Measurements from ENCODE around the gene TEKT2.

Gene TEKT2

GRCh38 chr1:36124404-36125128 lies 40.7 kb downstream of the TEKT2 start:
- Histone ChIP-seq H3K36me3 (ENCODE audit: low read length) (no peaks in the 10 kb centered on the region), H3K79me2 (ENCODE audit: insufficient read depth, low read length) (no peaks in the 10 kb centered on the region), H2AFZ (ENCODE audit: low read depth, low read length, severe bottlenecking) (no peak overlapping the region), H3K9ac (ENCODE audit: low read length) (no peak overlapping the region), H3K9me3 (ENCODE audit: insufficient read depth, low read length) (no peaks in the 10 kb centered on the region), H3K4me3 (ENCODE audit: insufficient read depth, low read length, poor library complexity, severe bottlenecking) (no peak overlapping the region), H3K27ac (ENCODE audit: low read depth, low read length) (no peak overlapping the region), H3K27me3 (ENCODE audit: low read length) (no peaks in the 10 kb centered on the region), H4K20me1 (ENCODE audit: low read depth, low read length) (no peaks in the 10 kb centered on the region), H3K9me2 (replicated peaks; ENCODE audit: insufficient read depth, low read length) (no peaks in the 10 kb centered on the region), H3F3A (ENCODE audit: insufficient read depth) (no peaks in the 10 kb centered on the region), H3K4me2 (ENCODE audit: low read depth, low read length, poor library complexity, severe bottlenecking) (no peak overlapping the region)
- no peak for TF ChIP-seq EZH2phosphoT487 (conservative IDR thresholded peaks at IDR 0.05; ENCODE audit: low read length)
- TF ChIP-seq, protein P1, sequence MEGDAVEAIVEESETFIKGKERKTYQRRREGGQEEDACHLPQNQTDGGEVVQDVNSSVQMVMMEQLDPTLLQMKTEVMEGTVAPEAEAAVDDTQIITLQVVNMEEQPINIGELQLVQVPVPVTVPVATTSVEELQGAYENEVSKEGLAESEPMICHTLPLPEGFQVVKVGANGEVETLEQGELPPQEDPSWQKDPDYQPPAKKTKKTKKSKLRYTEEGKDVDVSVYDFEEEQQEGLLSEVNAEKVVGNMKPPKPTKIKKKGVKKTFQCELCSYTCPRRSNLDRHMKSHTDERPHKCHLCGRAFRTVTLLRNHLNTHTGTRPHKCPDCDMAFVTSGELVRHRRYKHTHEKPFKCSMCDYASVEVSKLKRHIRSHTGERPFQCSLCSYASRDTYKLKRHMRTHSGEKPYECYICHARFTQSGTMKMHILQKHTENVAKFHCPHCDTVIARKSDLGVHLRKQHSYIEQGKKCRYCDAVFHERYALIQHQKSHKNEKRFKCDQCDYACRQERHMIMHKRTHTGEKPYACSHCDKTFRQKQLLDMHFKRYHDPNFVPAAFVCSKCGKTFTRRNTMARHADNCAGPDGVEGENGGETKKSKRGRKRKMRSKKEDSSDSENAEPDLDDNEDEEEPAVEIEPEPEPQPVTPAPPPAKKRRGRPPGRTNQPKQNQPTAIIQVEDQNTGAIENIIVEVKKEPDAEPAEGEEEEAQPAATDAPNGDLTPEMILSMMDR (IDR thresholded peaks at IDR 0.05; ENCODE audit: insufficient read depth, low read length, poor library complexity, severe bottlenecking), result no peak

GRCh38 chr1:36125129-36125991 lies 41.5 kb downstream of the TEKT2 start, which contains the start of gene COL8A2:
TSS of gene COL8A2 (minus strand) at chr1:36125222. CDS start at chr1:36100242, 24,980 bp downstream.
- Histone ChIP-seq H3K4me2 (ENCODE audit: low read depth, low read length, poor library complexity, severe bottlenecking) (no peak within 1 kb of the TSS), H3K27me3 (ENCODE audit: low read length) (no peaks in the 10 kb centered on the region), H3F3A (ENCODE audit: insufficient read depth) (no peaks in the 10 kb centered on the region), H3K27ac (ENCODE audit: low read depth, low read length) (no peak within 1 kb of the TSS), H3K9me2 (replicated peaks; ENCODE audit: insufficient read depth, low read length) (no peaks in the 10 kb centered on the region), H3K4me3 (ENCODE audit: insufficient read depth, low read length, poor library complexity, severe bottlenecking) (no peak within 1 kb of the TSS), H3K9me3 (ENCODE audit: insufficient read depth, low read length) (no peaks in the 10 kb centered on the region), H2AFZ (ENCODE audit: low read depth, low read length, severe bottlenecking) (no peak within 1 kb of the TSS), H3K9ac (ENCODE audit: low read length) (no peak within 1 kb of the TSS), H4K20me1 (ENCODE audit: low read depth, low read length) (no peaks in the 10 kb centered on the region), H3K36me3 (ENCODE audit: low read length) (no peaks in the 10 kb centered on the region), H3K79me2 (ENCODE audit: insufficient read depth, low read length) (no peaks in the 10 kb centered on the region)
- TF ChIP-seq, protein P1 (IDR thresholded peaks at IDR 0.05; ENCODE audit: insufficient read depth, low read length, poor library complexity, severe bottlenecking), result no peak
- no peak for TF ChIP-seq EZH2phosphoT487 (conservative IDR thresholded peaks at IDR 0.05; ENCODE audit: low read length)

GRCh38 chr1:36126005-36126716 lies 42.3 kb downstream of the TEKT2 start:
- no peak for TF ChIP-seq EZH2phosphoT487 (conservative IDR thresholded peaks at IDR 0.05; ENCODE audit: low read length)
- TF ChIP-seq, protein P1 (IDR thresholded peaks at IDR 0.05; ENCODE audit: insufficient read depth, low read length, poor library complexity, severe bottlenecking), result no peak
- H3K27ac ChIP-seq (ENCODE audit: low read depth, low read length), result no peak overlapping the region

More at GRCh38 chr1:36126005-36126716, 42.3 kb downstream of the TEKT2 start:
- Histone ChIP-seq H3K36me3 (ENCODE audit: low read length) (no peaks in the 10 kb centered on the region), H3K9me3 (ENCODE audit: insufficient read depth, low read length) (no peaks in the 10 kb centered on the region), H3F3A (ENCODE audit: insufficient read depth) (no peaks in the 10 kb centered on the region), H3K4me3 (ENCODE audit: insufficient read depth, low read length, poor library complexity, severe bottlenecking) (no peak overlapping the region), H3K9me2 (replicated peaks; ENCODE audit: insufficient read depth, low read length) (no peaks in the 10 kb centered on the region), H3K79me2 (ENCODE audit: insufficient read depth, low read length) (no peaks in the 10 kb centered on the region), H3K27me3 (ENCODE audit: low read length) (no peaks in the 10 kb centered on the region), H2AFZ (ENCODE audit: low read depth, low read length, severe bottlenecking) (no peak overlapping the region), H4K20me1 (ENCODE audit: low read depth, low read length) (no peaks in the 10 kb centered on the region), H3K9ac (ENCODE audit: low read length) (no peak overlapping the region), H3K4me2 (ENCODE audit: low read depth, low read length, poor library complexity, severe bottlenecking) (no peak overlapping the region)

Data from SU-DHL-6 (cell line).